Peyer's patch (tissue), 4 donors: ENCODE measurements around the gene LIF.

Experiments
- POLR2A ChIP-seq, 2 donors: fragments of 450-650 bp; IDR thresholded peaks; one replicate each; pipeline ENCODE4 v1.5.1; 2017; ENCODE audit warnings: antibody characterized with exemption in 2 of 2, mild to moderate bottlenecking in 2 of 2, moderate library complexity in 2 of 2
- TF ChIP-seq, protein P1 (sequence below), 6 experiments: fragments of 450-650 bp in 4 of 6; fragments of 200-600 bp in 2 of 6; sonication (generic) in 1 of 6; IDR thresholded peaks; one replicate each; pipeline ENCODE4 v1.5.1; 2017 to 2019; ENCODE audit warnings: antibody characterized with exemption in 6 of 6, mild to moderate bottlenecking in 3 of 6, moderate library complexity in 1 of 6

DNA sequence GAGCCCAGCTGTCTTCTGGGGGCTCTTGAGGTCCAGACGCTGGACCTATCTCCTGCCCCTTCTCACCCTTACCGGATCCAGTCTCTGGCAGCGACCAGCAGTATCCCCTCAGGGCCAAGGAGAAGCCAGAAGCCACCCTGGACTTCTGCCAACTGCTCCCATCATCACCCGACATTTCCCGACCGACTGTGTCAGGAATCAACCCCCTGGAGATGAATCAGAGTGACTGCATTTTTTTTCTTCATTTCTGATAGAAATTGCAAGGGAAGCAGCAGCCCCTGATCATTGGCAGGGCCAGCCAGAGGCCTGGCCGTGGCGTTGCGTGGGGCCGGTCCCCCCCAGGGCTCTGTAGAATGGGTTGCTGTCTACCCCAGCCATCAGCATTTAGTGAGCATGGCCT, 5.2 kb upstream of the LIF start:
- TF ChIP-seq, protein P1, sequence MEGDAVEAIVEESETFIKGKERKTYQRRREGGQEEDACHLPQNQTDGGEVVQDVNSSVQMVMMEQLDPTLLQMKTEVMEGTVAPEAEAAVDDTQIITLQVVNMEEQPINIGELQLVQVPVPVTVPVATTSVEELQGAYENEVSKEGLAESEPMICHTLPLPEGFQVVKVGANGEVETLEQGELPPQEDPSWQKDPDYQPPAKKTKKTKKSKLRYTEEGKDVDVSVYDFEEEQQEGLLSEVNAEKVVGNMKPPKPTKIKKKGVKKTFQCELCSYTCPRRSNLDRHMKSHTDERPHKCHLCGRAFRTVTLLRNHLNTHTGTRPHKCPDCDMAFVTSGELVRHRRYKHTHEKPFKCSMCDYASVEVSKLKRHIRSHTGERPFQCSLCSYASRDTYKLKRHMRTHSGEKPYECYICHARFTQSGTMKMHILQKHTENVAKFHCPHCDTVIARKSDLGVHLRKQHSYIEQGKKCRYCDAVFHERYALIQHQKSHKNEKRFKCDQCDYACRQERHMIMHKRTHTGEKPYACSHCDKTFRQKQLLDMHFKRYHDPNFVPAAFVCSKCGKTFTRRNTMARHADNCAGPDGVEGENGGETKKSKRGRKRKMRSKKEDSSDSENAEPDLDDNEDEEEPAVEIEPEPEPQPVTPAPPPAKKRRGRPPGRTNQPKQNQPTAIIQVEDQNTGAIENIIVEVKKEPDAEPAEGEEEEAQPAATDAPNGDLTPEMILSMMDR (IDR thresholded peaks at IDR 0.05), result no peak
- TF ChIP-seq POLR2A (IDR thresholded peaks at IDR 0.05), result no peak
